NCI-H2171 (cell line): ENCODE measurements around the gene DDAH1.

Experiments used
- DNase-seq: peaks from one replicate; lab custom pipeline; 2025; lab: John Stamatoyannopoulos, UW

The DDAH1 gene

GRCh38 chr1:85440612-85441011 lies 24.3 kb downstream of the DDAH1 start:
- no peak for DNase-seq

GRCh38 chr1:85438353-85438752 lies 26.6 kb downstream of the DDAH1 start:
- DNase-seq = no peak

- DNase-seq = no peak
These were observed 27.8 kb downstream of the DDAH1 start for GRCh38 chr1:85437139-85437538.

GRCh38 chr1:85433096-85433495 lies 31.9 kb downstream of the DDAH1 start:
- no peak for DNase-seq

- DNase-seq = no peak
These were observed 36.4 kb downstream of the DDAH1 start for GRCh38 chr1:85428471-85429089.

GRCh38 chr1:85427849-85428248 lies 37.1 kb downstream of the DDAH1 start:
- DNase-seq = no peak

- DNase-seq = no peak
These were observed 37.6 kb downstream of the DDAH1 start for GRCh38 chr1:85427331-85427730.

GRCh38 chr1:85421179-85421578 lies 43.8 kb downstream of the DDAH1 start:
- no peak for DNase-seq

GRCh38 chr1:85420199-85420598 lies 44.8 kb downstream of the DDAH1 start:
- DNase-seq = no peak

GRCh38 chr1:85417876-85418275 lies 47.1 kb downstream of the DDAH1 start:
- DNase-seq = no peak

- DNase-seq = peak; percentile 6
These were observed 47.9 kb downstream of the DDAH1 start for GRCh38 chr1:85417017-85417416.

GRCh38 chr1:85413169-85413568 lies 51.8 kb downstream of the DDAH1 start:
- DNase-seq = no peak

GRCh38 chr1:85411567-85412305 lies 53.2 kb downstream of the DDAH1 start:
- no peak for DNase-seq

- DNase-seq = no peak
These were observed 55.4 kb downstream of the DDAH1 start for GRCh38 chr1:85409516-85409915.

GRCh38 chr1:85407746-85408377 lies 57.1 kb downstream of the DDAH1 start:
- DNase-seq = no peak

- no peak for DNase-seq
These were observed 57.9 kb downstream of the DDAH1 start for GRCh38 chr1:85406887-85407533.

- no peak for DNase-seq
These were observed 58.9 kb downstream of the DDAH1 start for GRCh38 chr1:85406081-85406480.

GRCh38 chr1:85404408-85404807 lies 60.6 kb downstream of the DDAH1 start:
- no peak for DNase-seq

- DNase-seq = no peak
These were observed 66.4 kb downstream of the DDAH1 start for GRCh38 chr1:85398391-85399064.

GRCh38 chr1:85397490-85398032 lies 67.4 kb downstream of the DDAH1 start:
- peak; percentile 9 for DNase-seq

- DNase-seq = no peak
These were observed 68.8 kb downstream of the DDAH1 start for GRCh38 chr1:85396194-85396593.

GRCh38 chr1:85394130-85394529 lies 70.8 kb downstream of the DDAH1 start:
- peak; percentile 10 for DNase-seq
